ENCODE results near the gene HABP4. TPM values are rescaled to one million over a fixed set of nuclear protein-coding genes. Genes with fewer than 3 reads are reported as not detected.

HABP4 gene
- total RNA-seq, 1 experiment from 2014 or later: 11.6 TPM

GRCh38 chr9:96435345-96435744, 14.6 kb upstream of the HABP4 start:
- Histone ChIP-seq H3K27ac (ENCODE audit: low read depth, low read length, poor library complexity, severe bottlenecking) (no peak overlapping the region), H3K9me3 (ENCODE audit: low read depth, low read length, poor library complexity, severe bottlenecking) (no peaks in the 10 kb centered on the region), H3K4me3 (ENCODE audit: low read depth, low read length, poor library complexity, severe bottlenecking) (no peak overlapping the region), H3K36me3 (ENCODE audit: insufficient read depth, low read length, poor library complexity, severe bottlenecking) (no peaks in the 10 kb centered on the region), H3K27me3 (replicated peaks; ENCODE audit: insufficient read depth, low read depth, low read length, poor library complexity) (no peaks in the 10 kb centered on the region), H3K4me1 (ENCODE audit: insufficient read depth, low read length, poor library complexity, severe bottlenecking) (no peaks in the 10 kb centered on the region)
- no peak for DNase-seq (ENCODE audit: low spot score)
- CTCF ChIA-PET: no interaction called here
- POLR2A ChIA-PET (ENCODE audit: low non-redundant PET): no interaction called here
- TF ChIP-seq CTCF (conservative IDR thresholded peaks at IDR 0.05; ENCODE audit: low read depth, low read length) (no peak), EZH2 (IDR thresholded peaks at IDR 0.05; ENCODE audit: borderline replicate concordance, low read depth, low read length, poor library complexity, severe bottlenecking) (no peak)
- BruUV-seq (replicated peaks): no TSS peak
- intact Hi-C loops (cut with micrococcal nuclease; ENCODE audit: unreplicated experiment): no loop called here

- no TSS peak for BruUV-seq (replicated peaks)
- DNase-seq (ENCODE audit: low spot score): no peak
- H3K27me3 ChIP-seq (replicated peaks; ENCODE audit: insufficient read depth, low read depth, low read length, poor library complexity): no peaks in the 10 kb centered on the region
- no peak overlapping the region for H3K4me3 ChIP-seq (ENCODE audit: low read depth, low read length, poor library complexity, severe bottlenecking)
- H3K9me3 ChIP-seq (ENCODE audit: low read depth, low read length, poor library complexity, severe bottlenecking): no peaks in the 10 kb centered on the region
- H3K36me3 ChIP-seq (ENCODE audit: insufficient read depth, low read length, poor library complexity, severe bottlenecking): no peaks in the 10 kb centered on the region
- TF ChIP-seq EZH2 (IDR thresholded peaks at IDR 0.05; ENCODE audit: borderline replicate concordance, low read depth, low read length, poor library complexity, severe bottlenecking) (no peak), CTCF (conservative IDR thresholded peaks at IDR 0.05; ENCODE audit: low read depth, low read length) (no peak)
- CTCF ChIA-PET: no interaction called here
- no peak overlapping the region for H3K27ac ChIP-seq (ENCODE audit: low read depth, low read length, poor library complexity, severe bottlenecking)
- no peaks in the 10 kb centered on the region for H3K4me1 ChIP-seq (ENCODE audit: insufficient read depth, low read length, poor library complexity, severe bottlenecking)
- POLR2A ChIA-PET (ENCODE audit: low non-redundant PET): no interaction called here
- intact Hi-C loops (cut with micrococcal nuclease; ENCODE audit: unreplicated experiment): no loop called here
Measured at GRCh38 chr9:96436063-96436455, 13.9 kb upstream of the HABP4 start.

- H3K4me3 ChIP-seq (ENCODE audit: low read depth, low read length, poor library complexity, severe bottlenecking): no peak overlapping the region
- intact Hi-C loops (cut with micrococcal nuclease; ENCODE audit: unreplicated experiment): no loop called here
- POLR2A ChIA-PET (ENCODE audit: low non-redundant PET): no interaction called here
- no peak for TF ChIP-seq CTCF (conservative IDR thresholded peaks at IDR 0.05; ENCODE audit: low read depth, low read length)
- no peak for TF ChIP-seq EZH2 (IDR thresholded peaks at IDR 0.05; ENCODE audit: borderline replicate concordance, low read depth, low read length, poor library complexity, severe bottlenecking)
- no peaks in the 10 kb centered on the region for H3K36me3 ChIP-seq (ENCODE audit: insufficient read depth, low read length, poor library complexity, severe bottlenecking)
- no peaks in the 10 kb centered on the region for H3K4me1 ChIP-seq (ENCODE audit: insufficient read depth, low read length, poor library complexity, severe bottlenecking)
- no TSS peak for BruUV-seq (replicated peaks)
- CTCF ChIA-PET: no interaction called here
- no peak for DNase-seq (ENCODE audit: low spot score)
- no peaks in the 10 kb centered on the region for H3K9me3 ChIP-seq (ENCODE audit: low read depth, low read length, poor library complexity, severe bottlenecking)
- H3K27me3 ChIP-seq (replicated peaks; ENCODE audit: insufficient read depth, low read depth, low read length, poor library complexity): no peaks in the 10 kb centered on the region
- H3K27ac ChIP-seq (ENCODE audit: low read depth, low read length, poor library complexity, severe bottlenecking): no peak overlapping the region
Measured at GRCh38 chr9:96436456-96437126, 13.4 kb upstream of the HABP4 start.
